Ishikawa (cell line): ENCODE measurements around the gene SNRPE.

Experiments used
- CEBPB ChIP-seq: IDR thresholded peaks from 2 replicates; pipeline ENCODE4 v1.6.1; 2012
- CREB1 ChIP-seq: IDR thresholded peaks from 2 replicates; pipeline ENCODE4 v1.6.1; 2012; ENCODE audit warnings: low read depth
- EGR1 ChIP-seq: IDR thresholded peaks from 2 replicates; pipeline ENCODE4 v1.6.1; 2012
- EP300 ChIP-seq: IDR thresholded peaks from 2 replicates; pipeline ENCODE4 v1.6.1; 2012; ENCODE audit warnings: borderline replicate concordance
- FOXM1 ChIP-seq: IDR thresholded peaks from 2 replicates; pipeline ENCODE4 v1.6.1; 2012; ENCODE audit warnings: low read depth, borderline replicate concordance
- MAX ChIP-seq: IDR thresholded peaks from 2 replicates; pipeline ENCODE4 v1.6.1; 2012
- NFIC ChIP-seq: IDR thresholded peaks from 2 replicates; pipeline ENCODE4 v1.6.1; 2012
- RAD21 ChIP-seq: IDR thresholded peaks from 2 replicates; pipeline ENCODE4 v1.6.1; 2012; ENCODE audit warnings: low read depth
- REST ChIP-seq: IDR thresholded peaks from 2 replicates; pipeline ENCODE4 v1.6.1; 2012; ENCODE audit warnings: low read depth, mild to moderate bottlenecking
- TAF1 ChIP-seq: IDR thresholded peaks from 2 replicates; pipeline ENCODE4 v1.6.1; 2012; ENCODE audit warnings: low read depth, mild to moderate bottlenecking
- TCF12 ChIP-seq: IDR thresholded peaks from 2 replicates; pipeline ENCODE4 v1.6.1; 2012; ENCODE audit warnings: low read depth
- TEAD4 ChIP-seq: IDR thresholded peaks from 2 replicates; pipeline ENCODE4 v1.6.1; 2012
- USF1 ChIP-seq: IDR thresholded peaks from 2 replicates; pipeline ENCODE4 v1.6.1; 2012
- YY1 ChIP-seq: IDR thresholded peaks from 2 replicates; pipeline ENCODE4 v1.6.1; 2012; ENCODE audit warnings: low read depth
- ZBTB7A ChIP-seq: IDR thresholded peaks from 2 replicates; pipeline ENCODE4 v1.6.1; 2012; ENCODE audit warnings: low read depth

The SNRPE gene

GRCh38 chr1:203861379-203862184 lies at the start of gene SNRPE:
SNRPE (plus strand) TSS chr1:203861599; CDS start chr1:203861660, 61 bp downstream.
- TF ChIP-seq EGR1, result 0 out of 2 replicates have a peak, but pooled peaks have one; percentile 66
- no peak for TF ChIP-seq CREB1
- peak; percentile 97 for TF ChIP-seq RAD21
- peak; percentile 98 for TF ChIP-seq USF1
- TF ChIP-seq REST, result no peak
- TF ChIP-seq FOXM1, result 0 out of 2 replicates have a peak, but pooled peaks have one; percentile 45
- TF ChIP-seq TEAD4, result peak; percentile 42
- TF ChIP-seq TCF12, result peak; percentile 60
- 0 out of 2 replicates have a peak, but pooled peaks have one; percentile 15 for TF ChIP-seq EP300
- TF ChIP-seq YY1, result peak; percentile 83
- peak; percentile 98 for TF ChIP-seq MAX
- TF ChIP-seq TAF1, result peak; percentile 96
- TF ChIP-seq CEBPB, result peak; percentile 54; the same call in 1 of the 2 replicates
- TF ChIP-seq ZBTB7A, result peak; percentile 100
- peak; percentile 35; the same call in 1 of the 2 replicates for TF ChIP-seq NFIC

GRCh38 chr1:203813581-203814341 lies 47.6 kb upstream of the SNRPE start:
- TF ChIP-seq MAX (no peak), USF1 (no peak), NFIC (no peak), REST (no peak), FOXM1 (no peak), ZBTB7A (no peak), EP300 (no peak), CEBPB (no peak), EGR1 (no peak), RAD21 (no peak), TCF12 (no peak), TAF1 (no peak), YY1 (no peak)

- no peak for TF ChIP-seq CREB1
- no peak for TF ChIP-seq NFIC
- TF ChIP-seq USF1, result no peak
- TF ChIP-seq CEBPB, result no peak
- TF ChIP-seq FOXM1, result no peak
- no peak for TF ChIP-seq EP300
- TF ChIP-seq REST, result no peak
- no peak for TF ChIP-seq ZBTB7A
- no peak for TF ChIP-seq TAF1
- TF ChIP-seq MAX, result no peak
- TF ChIP-seq TEAD4, result no peak
- TF ChIP-seq RAD21, result no peak
- TF ChIP-seq EGR1, result no peak
- no peak for TF ChIP-seq YY1
- no peak for TF ChIP-seq TCF12
Measured at GRCh38 chr1:203818399-203818798, 43.0 kb upstream of the SNRPE start.
